Measurements from ENCODE around the gene CCDC88C. TPM values are rescaled to one million over a fixed set of nuclear protein-coding genes. Genes with fewer than 3 reads are reported as not detected.

CCDC88C gene
- total RNA-seq, 2 experiments from 2014 or later, result 137 to 253 TPM

DNA sequence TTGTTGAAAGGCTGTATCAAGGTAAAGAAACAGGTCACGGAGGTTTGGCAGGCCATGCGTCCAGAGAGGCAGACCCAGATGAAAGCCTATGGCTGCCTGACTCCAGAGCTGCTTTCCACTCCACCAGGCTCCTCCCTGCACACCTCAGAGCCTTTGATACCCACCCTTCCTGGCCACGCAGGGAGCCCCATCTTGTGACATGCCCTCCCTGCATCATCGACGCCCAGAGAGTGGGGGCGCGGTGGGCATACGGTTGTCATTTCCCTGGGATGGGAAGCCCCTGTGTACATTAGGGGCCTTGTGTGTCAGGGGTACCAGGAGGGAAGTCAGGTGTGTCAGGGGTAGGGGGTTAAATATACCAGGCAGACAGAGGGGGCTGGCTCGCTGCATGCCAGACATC, 142.8 kb downstream of the CCDC88C start:
- H3K4me2 ChIP-seq (ENCODE audit: low read length), result no peak overlapping the region
- intact Hi-C loops (cut with micrococcal nuclease; ENCODE audit: unreplicated experiment), result no loop called here
- no peaks in the 10 kb centered on the region for H4K20me1 ChIP-seq (ENCODE audit: insufficient read depth, low read length)
- no peak overlapping the region for H2AFZ ChIP-seq (ENCODE audit: low read length)
- peaks cover 95% of the 10 kb centered on the region for H3K36me3 ChIP-seq (ENCODE audit: insufficient read depth, low read length)
- peaks cover 19% of the 10 kb centered on the region for H3K4me1 ChIP-seq (ENCODE audit: insufficient read depth, low read length, poor library complexity, severe bottlenecking)
- DNase-seq (ENCODE audit: low spot score), result no peak
- no peaks in the 10 kb centered on the region for H3K9me3 ChIP-seq (ENCODE audit: low read length)
- no TSS peak for BruUV-seq (replicated peaks)
- H3K9me2 ChIP-seq (ENCODE audit: insufficient read depth, low read length), result no peaks in the 10 kb centered on the region
- no peak overlapping the region for H3K27ac ChIP-seq (ENCODE audit: low read depth, low read length, poor library complexity, severe bottlenecking)
- ChIA-PET POLR2A (no interaction called here), CTCF (ENCODE audit: unreplicated experiment) (no interaction called here)
- TF ChIP-seq, protein P1, sequence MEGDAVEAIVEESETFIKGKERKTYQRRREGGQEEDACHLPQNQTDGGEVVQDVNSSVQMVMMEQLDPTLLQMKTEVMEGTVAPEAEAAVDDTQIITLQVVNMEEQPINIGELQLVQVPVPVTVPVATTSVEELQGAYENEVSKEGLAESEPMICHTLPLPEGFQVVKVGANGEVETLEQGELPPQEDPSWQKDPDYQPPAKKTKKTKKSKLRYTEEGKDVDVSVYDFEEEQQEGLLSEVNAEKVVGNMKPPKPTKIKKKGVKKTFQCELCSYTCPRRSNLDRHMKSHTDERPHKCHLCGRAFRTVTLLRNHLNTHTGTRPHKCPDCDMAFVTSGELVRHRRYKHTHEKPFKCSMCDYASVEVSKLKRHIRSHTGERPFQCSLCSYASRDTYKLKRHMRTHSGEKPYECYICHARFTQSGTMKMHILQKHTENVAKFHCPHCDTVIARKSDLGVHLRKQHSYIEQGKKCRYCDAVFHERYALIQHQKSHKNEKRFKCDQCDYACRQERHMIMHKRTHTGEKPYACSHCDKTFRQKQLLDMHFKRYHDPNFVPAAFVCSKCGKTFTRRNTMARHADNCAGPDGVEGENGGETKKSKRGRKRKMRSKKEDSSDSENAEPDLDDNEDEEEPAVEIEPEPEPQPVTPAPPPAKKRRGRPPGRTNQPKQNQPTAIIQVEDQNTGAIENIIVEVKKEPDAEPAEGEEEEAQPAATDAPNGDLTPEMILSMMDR (conservative IDR thresholded peaks at IDR 0.05; ENCODE audit: low read length), result no peak
- TF ChIP-seq EZH2phosphoT487 (IDR thresholded peaks at IDR 0.05; ENCODE audit: borderline replicate concordance, low read depth, low read length), result no peak
- H3K79me2 ChIP-seq (ENCODE audit: insufficient read depth, low read depth, low read length), result no peaks in the 10 kb centered on the region
- no peak overlapping the region for H3K4me3 ChIP-seq (ENCODE audit: low read depth, low read length, poor library complexity, severe bottlenecking)

DNA sequence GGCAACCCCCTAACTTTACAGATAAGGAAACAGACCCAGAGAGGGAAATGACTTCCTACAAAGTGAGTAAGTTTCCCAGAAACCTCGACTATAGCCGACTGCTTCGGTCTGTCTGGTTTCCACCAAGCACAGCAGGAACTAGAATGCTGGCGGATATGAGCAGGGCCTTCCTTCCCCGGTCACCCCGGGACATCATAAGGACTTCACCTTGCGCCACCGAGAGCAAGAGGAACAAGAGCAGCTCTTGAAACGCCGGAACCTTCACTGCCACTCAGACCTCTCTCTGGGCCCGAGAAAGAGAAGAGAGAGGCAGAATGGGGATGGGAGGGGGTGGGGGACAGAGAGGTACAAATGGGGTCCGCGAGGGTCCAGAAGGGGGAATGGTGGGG, 143.7 kb downstream of the CCDC88C start:
- H4K20me1 ChIP-seq (ENCODE audit: insufficient read depth, low read length), result no peaks in the 10 kb centered on the region
- CTCF ChIA-PET (ENCODE audit: unreplicated experiment), result no interaction called here
- TF ChIP-seq, protein P1 (conservative IDR thresholded peaks at IDR 0.05; ENCODE audit: low read length), result no peak
- no peak for TF ChIP-seq EZH2phosphoT487 (IDR thresholded peaks at IDR 0.05; ENCODE audit: borderline replicate concordance, low read depth, low read length)
- H3K4me3 ChIP-seq (ENCODE audit: low read depth, low read length, poor library complexity, severe bottlenecking), result no peak overlapping the region
- H3K9me3 ChIP-seq (ENCODE audit: low read length), result no peaks in the 10 kb centered on the region
- H3K36me3 ChIP-seq (ENCODE audit: insufficient read depth, low read length), result peaks cover 95% of the 10 kb centered on the region
- intact Hi-C loops (cut with micrococcal nuclease; ENCODE audit: unreplicated experiment), result no loop called here
- H3K27ac ChIP-seq (ENCODE audit: low read depth, low read length, poor library complexity, severe bottlenecking), result no peak overlapping the region
- H3K4me2 ChIP-seq (ENCODE audit: low read length), result no peak overlapping the region
- no TSS peak for BruUV-seq (replicated peaks)
- peaks cover 10% of the 10 kb centered on the region for H3K4me1 ChIP-seq (ENCODE audit: insufficient read depth, low read length, poor library complexity, severe bottlenecking)
- H3K9me2 ChIP-seq (ENCODE audit: insufficient read depth, low read length), result no peaks in the 10 kb centered on the region
- no peak for DNase-seq (ENCODE audit: low spot score)
- H3K79me2 ChIP-seq (ENCODE audit: insufficient read depth, low read depth, low read length), result no peaks in the 10 kb centered on the region
- no peak overlapping the region for H2AFZ ChIP-seq (ENCODE audit: low read length)
- POLR2A ChIA-PET, result no interaction called here

DNA sequence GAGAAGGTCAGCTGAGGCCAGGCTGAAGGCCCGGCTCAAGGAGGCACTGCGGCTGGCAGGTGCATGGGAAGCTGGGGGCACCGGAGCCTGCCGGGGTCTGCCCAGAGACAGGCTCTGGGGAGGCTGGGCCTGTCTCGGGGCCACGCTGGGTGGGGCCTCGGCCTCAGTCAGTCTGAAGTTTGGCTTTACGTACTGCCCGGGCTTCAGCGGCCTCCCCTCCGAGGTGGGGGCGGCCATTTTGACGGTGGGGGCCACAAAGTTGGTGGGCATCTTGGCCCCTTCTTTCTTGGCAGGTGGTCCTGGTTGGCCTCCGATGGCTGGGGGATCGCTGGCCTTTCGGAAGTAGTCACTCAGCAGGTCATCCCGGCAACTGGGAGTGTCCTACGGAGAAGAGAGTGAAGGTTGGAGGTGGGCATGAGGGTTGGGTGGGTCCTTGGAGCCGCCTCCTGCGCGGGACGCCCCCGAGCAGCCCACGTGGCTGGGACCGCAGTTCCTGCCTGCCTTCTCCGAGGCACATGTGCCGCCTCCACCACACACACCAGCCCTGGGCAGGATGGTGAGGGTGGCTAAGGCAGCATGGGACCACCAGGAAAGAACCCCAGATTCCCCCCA, 144.2 kb downstream of the CCDC88C start:
- BruUV-seq (replicated peaks), result no TSS peak
- Histone ChIP-seq H2AFZ (ENCODE audit: low read length) (no peak overlapping the region), H3K4me1 (ENCODE audit: insufficient read depth, low read length, poor library complexity, severe bottlenecking) (peaks cover 5% of the 10 kb centered on the region), H3K79me2 (ENCODE audit: insufficient read depth, low read depth, low read length) (no peaks in the 10 kb centered on the region), H3K4me2 (ENCODE audit: low read length) (no peak overlapping the region), H4K20me1 (ENCODE audit: insufficient read depth, low read length) (no peaks in the 10 kb centered on the region), H3K9me3 (ENCODE audit: low read length) (no peaks in the 10 kb centered on the region), H3K4me3 (ENCODE audit: low read depth, low read length, poor library complexity, severe bottlenecking) (no peak overlapping the region), H3K27ac (ENCODE audit: low read depth, low read length, poor library complexity, severe bottlenecking) (no peak overlapping the region), H3K36me3 (ENCODE audit: insufficient read depth, low read length) (peaks cover 92% of the 10 kb centered on the region), H3K9me2 (ENCODE audit: insufficient read depth, low read length) (no peaks in the 10 kb centered on the region)
- POLR2A ChIA-PET, result no interaction called here
- TF ChIP-seq, protein P1 (conservative IDR thresholded peaks at IDR 0.05; ENCODE audit: low read length), result no peak
- TF ChIP-seq EZH2phosphoT487 (IDR thresholded peaks at IDR 0.05; ENCODE audit: borderline replicate concordance, low read depth, low read length), result no peak
- intact Hi-C loops (cut with micrococcal nuclease; ENCODE audit: unreplicated experiment), result no loop called here
- CTCF ChIA-PET (ENCODE audit: unreplicated experiment), result no interaction called here
- DNase-seq (ENCODE audit: low spot score), result no peak

Data from OCI-LY7 (cell line).